RWPE2 (cell line): ENCODE measurements around the gene FHIT.

Source experiments
- ATAC-seq: fragments of 200-7000 bp; cut with Tn5 transposase; 3 replicates; pipeline ENCODE4 v1.9.1; 2021; ENCODE audit warnings: low read depth
- DNase-seq: peaks from one replicate; pipeline ENCODE4 v3.0.0-alpha.2; 2020; ENCODE audit warnings: low spot score
- H3K27ac ChIP-seq: fragments of 450-650 bp; 2 replicates; pipeline ENCODE4 v1.5.1; 2017; ENCODE audit warnings: mild to moderate bottlenecking; ENCODE audit not compliant: poor library complexity, severe bottlenecking
- H3K27me3 ChIP-seq: fragments of 250-450 bp; sonication (Bioruptor Pico); 2 replicates; pipeline ENCODE4 v1.5.1; 2021; ENCODE audit warnings: mild to moderate bottlenecking, moderate library complexity; ENCODE audit not compliant: insufficient read depth, poor library complexity, severe bottlenecking
- H3K36me3 ChIP-seq: fragments of 250-450 bp; sonication (Bioruptor Pico); 2 replicates; pipeline ENCODE4 v1.5.1; 2020; ENCODE audit warnings: low read depth, mild to moderate bottlenecking, moderate library complexity
- H3K4me1 ChIP-seq: fragments of 250-450 bp; sonication (Bioruptor Pico); 2 replicates; pipeline ENCODE4 v1.5.1; 2021; ENCODE audit warnings: mild to moderate bottlenecking, moderate library complexity; ENCODE audit not compliant: insufficient read depth, poor library complexity, severe bottlenecking
- H3K4me3 ChIP-seq: fragments of 250-450 bp; sonication (Bioruptor Pico); 2 replicates; pipeline ENCODE4 v1.5.1; 2021; ENCODE audit warnings: mild to moderate bottlenecking, moderate library complexity; ENCODE audit not compliant: severe bottlenecking
- H3K9me3 ChIP-seq: fragments of 250-450 bp; sonication (Bioruptor Pico); 2 replicates; pipeline ENCODE4 v1.5.1; 2021; ENCODE audit warnings: mild to moderate bottlenecking, moderate library complexity; ENCODE audit not compliant: severe bottlenecking
- CTCF ChIP-seq: fragments of 450-650 bp; IDR thresholded peaks from one replicate; pipeline ENCODE4 v1.5.1; 2017; ENCODE audit warnings: mild to moderate bottlenecking, moderate library complexity; ENCODE audit not compliant: poor library complexity, severe bottlenecking

FHIT gene

GRCh38 chr3:60983906-60984305 lies 267.3 kb downstream of the FHIT start:
- ATAC-seq (no peak), DNase-seq (no peak)
- no peak overlapping the region for H3K27ac ChIP-seq
- no peak overlapping the region for H3K4me3 ChIP-seq
- no peaks in the 10 kb centered on the region for H3K9me3 ChIP-seq
- H3K4me1 ChIP-seq, result no peaks in the 10 kb centered on the region
- no peaks in the 10 kb centered on the region for H3K27me3 ChIP-seq
- H3K36me3 ChIP-seq, result no peaks in the 10 kb centered on the region
- TF ChIP-seq CTCF, result no peak

GRCh38 chr3:60980342-60980692 lies 270.9 kb downstream of the FHIT start:
- DNase-seq (no peak), ATAC-seq (no peak)
- Histone ChIP-seq H3K27ac (no peak overlapping the region), H3K9me3 (no peaks in the 10 kb centered on the region), H3K36me3 (no peaks in the 10 kb centered on the region), H3K27me3 (no peaks in the 10 kb centered on the region), H3K4me1 (no peaks in the 10 kb centered on the region), H3K4me3 (no peak overlapping the region)
- TF ChIP-seq CTCF, result no peak

GRCh38 chr3:60979461-60980341 lies 271.6 kb downstream of the FHIT start:
- Histone ChIP-seq H3K4me3 (no peak overlapping the region), H3K27ac (no peak overlapping the region), H3K4me1 (no peaks in the 10 kb centered on the region), H3K9me3 (no peaks in the 10 kb centered on the region), H3K27me3 (no peaks in the 10 kb centered on the region), H3K36me3 (no peaks in the 10 kb centered on the region)
- no peak for TF ChIP-seq CTCF
- ATAC-seq (no peak), DNase-seq (no peak)

GRCh38 chr3:60973321-60973720 lies 277.9 kb downstream of the FHIT start:
- Histone ChIP-seq H3K27ac (no peak overlapping the region), H3K27me3 (no peaks in the 10 kb centered on the region), H3K9me3 (no peaks in the 10 kb centered on the region), H3K4me1 (no peaks in the 10 kb centered on the region), H3K4me3 (no peak overlapping the region), H3K36me3 (no peaks in the 10 kb centered on the region)
- DNase-seq (no peak), ATAC-seq (no peak)
- TF ChIP-seq CTCF, result no peak

GRCh38 chr3:60972599-60972998 lies 278.7 kb downstream of the FHIT start:
- H3K27ac ChIP-seq, result no peak overlapping the region
- H3K9me3 ChIP-seq, result no peaks in the 10 kb centered on the region
- TF ChIP-seq CTCF, result no peak
- no peaks in the 10 kb centered on the region for H3K36me3 ChIP-seq
- H3K4me1 ChIP-seq, result no peaks in the 10 kb centered on the region
- no peak overlapping the region for H3K4me3 ChIP-seq
- DNase-seq (no peak), ATAC-seq (no peak)
- no peaks in the 10 kb centered on the region for H3K27me3 ChIP-seq
